Tibial nerve (tissue), 4 donors: ENCODE results near the gene PTGER4. TPM values are rescaled to one million over a fixed set of nuclear protein-coding genes. Genes with fewer than 3 reads are reported as not detected.

Experiments used
- DNase-seq, 2 donors: peaks; one replicate each; pipeline ENCODE4 v3.0.0-alpha.2; 2019; ENCODE audit warnings: low spot score in 2 of 2
- H3K27ac ChIP-seq, 4 donors: fragments of 200-600 bp; sonication (generic) in 3 of 4; one replicate each; pipeline ENCODE4 v1.5.1; 2017 to 2019; ENCODE audit warnings: mild to moderate bottlenecking in 1 of 4
- H3K27me3 ChIP-seq, 2 donors: fragments of 200-600 bp; sonication (generic) in 1 of 2; one replicate each; pipeline versions ENCODE4 v1.5.1 to v1.6.0; 2017 to 2019
- H3K36me3 ChIP-seq, 3 donors: fragments of 200-600 bp; sonication (generic); one replicate each; pipeline ENCODE4 v1.5.1; 2018 to 2019
- H3K4me1 ChIP-seq, 4 donors: fragments of 200-600 bp; sonication (generic) in 3 of 4; one replicate each; pipeline ENCODE4 v1.5.1; 2017 to 2019
- H3K4me3 ChIP-seq, 4 donors: fragments of 200-600 bp; sonication (generic) in 3 of 4; one replicate each; pipeline ENCODE4 v1.5.1; 2017 to 2019; ENCODE audit warnings: mild to moderate bottlenecking in 1 of 4, moderate library complexity in 1 of 4
- H3K9me3 ChIP-seq, 4 donors: fragments of 200-600 bp; sonication (generic) in 3 of 4; one replicate each; pipeline ENCODE4 v1.5.1; 2017 to 2019
- CTCF ChIP-seq, 5 experiments: fragments of 200-600 bp in 3 of 5; fragments of 450-650 bp in 2 of 5; sonication (generic) in 3 of 5; IDR thresholded peaks; one replicate each; pipeline ENCODE4 v1.5.1; 2016 to 2019; ENCODE audit warnings: antibody characterized with exemption in 5 of 5, mild to moderate bottlenecking in 3 of 5, moderate library complexity in 2 of 5
- EP300 ChIP-seq, 2 donors: sonication (generic); formaldehyde crosslinking; IDR thresholded peaks; one replicate each; pipeline ENCODE4 v1.6.1; 2017; ENCODE audit warnings: antibody characterized with exemption in 2 of 2, mild to moderate bottlenecking in 1 of 2
- POLR2A ChIP-seq, 2 donors: fragments of 450-650 bp; IDR thresholded peaks; one replicate each; pipeline ENCODE4 v1.6.1; 2017; ENCODE audit warnings: antibody characterized with exemption in 2 of 2, mild to moderate bottlenecking in 2 of 2, moderate library complexity in 2 of 2
- WGBS, 2 donors: methylation state at CpG; one replicate each; pipeline ENCODE4 v1.1.5; 2018; 5-methylcytosine and 5-hydroxymethylcytosine counted together
- total RNA-seq, 4 donors: library from RNA; depleted of rRNA; stranded (reverse); fragments of >200 nt; gene quantifications; one replicate each; pipeline ENCODE4 v1.1.0, GENCODE V29; 2016

The PTGER4 gene
- total RNA-seq, 4 donors from 2014 or later, result 21.6 to 72.3 (median 57.0) TPM

- DNase-seq, result no peak
- peaks cover 0 to 9% (median 0%) of the 10 kb centered on the region in 3 donors for H3K36me3 ChIP-seq
- H3K9me3 ChIP-seq, result no peaks in the 10 kb centered on the region
- H3K4me1 ChIP-seq, result peaks cover 0 to 34% (median 18%) of the 10 kb centered on the region in 4 donors
- no peaks in the 10 kb centered on the region for H3K27me3 ChIP-seq
- H3K27ac ChIP-seq, result no peak overlapping the region
- TF ChIP-seq CTCF (IDR thresholded peaks at IDR 0.05) (no peak), EP300 (IDR thresholded peaks at IDR 0.05) (no peak), POLR2A (IDR thresholded peaks at IDR 0.05) (no peak)
- H3K4me3 ChIP-seq, result no peak overlapping the region
- WGBS, 2 donors, result 35 to 41% methylated on average over 3 of the region's 3 CpGs
Observed at GRCh38 chr5:40733879-40734563, 54.3 kb downstream of the PTGER4 start.

GRCh38 chr5:40734986-40735385, 55.3 kb downstream of the PTGER4 start:
- peaks cover 0 to 7% (median 0%) of the 10 kb centered on the region in 4 donors for H3K9me3 ChIP-seq

GRCh38 chr5:40735609-40736008, 55.9 kb downstream of the PTGER4 start:
- TF ChIP-seq POLR2A (IDR thresholded peaks at IDR 0.05) (no peak), CTCF (IDR thresholded peaks at IDR 0.05) (no peak), EP300 (IDR thresholded peaks at IDR 0.05) (no peak)
- peaks cover 0 to 22% (median 0%) of the 10 kb centered on the region in 3 donors for H3K36me3 ChIP-seq
- no peaks in the 10 kb centered on the region for H3K27me3 ChIP-seq
- peaks cover 0 to 11% (median 0%) of the 10 kb centered on the region in 4 donors for H3K9me3 ChIP-seq
- no peak overlapping the region for H3K27ac ChIP-seq
- no peak for DNase-seq
- H3K4me1 ChIP-seq, result peaks cover 0 to 34% (median 18%) of the 10 kb centered on the region in 4 donors
- H3K4me3 ChIP-seq, result no peak overlapping the region

More at GRCh38 chr5:40734986-40735385, 55.3 kb downstream of the PTGER4 start:
- TF ChIP-seq CTCF (IDR thresholded peaks at IDR 0.05), result no peak
- TF ChIP-seq POLR2A (IDR thresholded peaks at IDR 0.05), result no peak
- WGBS, 2 donors, result 35 to 39% methylated on average over 2 of the region's 2 CpGs
- Histone ChIP-seq H3K27ac (no peak overlapping the region), H3K4me3 (no peak overlapping the region), H3K4me1 (peaks cover 0 to 34% (median 18%) of the 10 kb centered on the region in 4 donors), H3K27me3 (no peaks in the 10 kb centered on the region), H3K36me3 (peaks cover 0 to 16% (median 0%) of the 10 kb centered on the region in 3 donors)
- DNase-seq, result no peak

GRCh38 chr5:40736103-40736875, 56.6 kb downstream of the PTGER4 start:
- 5 to 6% methylated on average over 1 of the region's 1 CpG for WGBS, 2 donors
- peak in 1 of 2 donors; percentile 29 for DNase-seq
- TF ChIP-seq CTCF (IDR thresholded peaks at IDR 0.05), result peak; percentile 60 to 77 (median 66)
- no peak for TF ChIP-seq POLR2A (IDR thresholded peaks at IDR 0.05)

GRCh38 chr5:40738502-40738901, 58.8 kb downstream of the PTGER4 start:
- TF ChIP-seq EP300 (IDR thresholded peaks at IDR 0.05) (no peak), CTCF (IDR thresholded peaks at IDR 0.05) (no peak), POLR2A (IDR thresholded peaks at IDR 0.05) (no peak)
- Histone ChIP-seq H3K27me3 (no peaks in the 10 kb centered on the region), H3K4me3 (no peak overlapping the region), H3K27ac (no peak overlapping the region), H3K4me1 (peaks cover 0 to 28% (median 16%) of the 10 kb centered on the region in 4 donors), H3K9me3 (peaks cover 0 to 13% (median 0%) of the 10 kb centered on the region in 4 donors), H3K36me3 (peaks cover 0 to 35% (median 10%) of the 10 kb centered on the region in 3 donors)
- no peak for DNase-seq

More at GRCh38 chr5:40736103-40736875, 56.6 kb downstream of the PTGER4 start:
- Histone ChIP-seq H3K4me3 (no peak overlapping the region), H3K36me3 (peaks cover 0 to 29% (median 3%) of the 10 kb centered on the region in 3 donors), H3K27me3 (no peaks in the 10 kb centered on the region), H3K9me3 (peaks cover 0 to 13% (median 0%) of the 10 kb centered on the region in 4 donors), H3K4me1 (peaks cover 0 to 34% (median 18%) of the 10 kb centered on the region in 4 donors), H3K27ac (no peak overlapping the region)
